Measurements from ENCODE around the gene IRS4.

The IRS4 gene

GRCh38 chrX:108735091-108735678 lies 1.2 kb downstream of the IRS4 start:
- DNase-seq (ENCODE audit: low read depth): peak; percentile 1

GRCh38 chrX:108734426-108734825 lies 1.9 kb downstream of the IRS4 start:
- no peak for DNase-seq (ENCODE audit: low read depth)
- no peak overlapping the region for H3K4me3 ChIP-seq (ENCODE audit: low read depth, low read length)
- no peak for TF ChIP-seq CTCF (IDR thresholded peaks at IDR 0.05; ENCODE audit: control insufficient read depth, extremely low read depth, insufficient read depth)

More at GRCh38 chrX:108735091-108735678, 1.2 kb downstream of the IRS4 start:
- peak; percentile 48 for TF ChIP-seq CTCF (IDR thresholded peaks at IDR 0.05; ENCODE audit: control insufficient read depth, extremely low read depth, insufficient read depth)
- no peak overlapping the region for H3K4me3 ChIP-seq (ENCODE audit: low read depth, low read length)

GRCh38 chrX:108732630-108733321 lies 3.6 kb downstream of the IRS4 start:
- DNase-seq (ENCODE audit: low read depth): no peak
- TF ChIP-seq CTCF (IDR thresholded peaks at IDR 0.05; ENCODE audit: control insufficient read depth, extremely low read depth, insufficient read depth): no peak
- H3K4me3 ChIP-seq (ENCODE audit: low read depth, low read length): no peak overlapping the region

- no peak overlapping the region for H3K4me3 ChIP-seq (ENCODE audit: low read depth, low read length)
- no peak for DNase-seq (ENCODE audit: low read depth)
- TF ChIP-seq CTCF (IDR thresholded peaks at IDR 0.05; ENCODE audit: control insufficient read depth, extremely low read depth, insufficient read depth): no peak
These were observed 5.2 kb downstream of the IRS4 start for GRCh38 chrX:108731153-108731552.

- H3K4me3 ChIP-seq (ENCODE audit: low read depth, low read length): no peak overlapping the region
- no peak for DNase-seq (ENCODE audit: low read depth)
- no peak for TF ChIP-seq CTCF (IDR thresholded peaks at IDR 0.05; ENCODE audit: control insufficient read depth, extremely low read depth, insufficient read depth)
These were observed 9.6 kb downstream of the IRS4 start for GRCh38 chrX:108726748-108727147.

GRCh38 chrX:108722561-108722960 lies 13.8 kb downstream of the IRS4 start:
- no peak overlapping the region for H3K4me3 ChIP-seq (ENCODE audit: low read depth, low read length)
- DNase-seq (ENCODE audit: low read depth): no peak
- no peak for TF ChIP-seq CTCF (IDR thresholded peaks at IDR 0.05; ENCODE audit: control insufficient read depth, extremely low read depth, insufficient read depth)

- no peak for TF ChIP-seq CTCF (IDR thresholded peaks at IDR 0.05; ENCODE audit: control insufficient read depth, extremely low read depth, insufficient read depth)
- DNase-seq (ENCODE audit: low read depth): no peak
- H3K4me3 ChIP-seq (ENCODE audit: low read depth, low read length): no peak overlapping the region
These were observed 23.5 kb downstream of the IRS4 start for GRCh38 chrX:108712886-108713285.

All from LNCaP clone FGC (cell line).